Subcutaneous adipose tissue (tissue), 4 donors: ENCODE measurements around the gene D2HGDH. TPM values are rescaled to one million over a fixed set of nuclear protein-coding genes. Genes with fewer than 3 reads are reported as not detected.

Source experiments
- CTCF ChIP-seq: fragments of 450-650 bp; IDR thresholded peaks from one replicate; pipeline ENCODE4 v1.5.1; 2016; ENCODE audit warnings: low read depth, mild to moderate bottlenecking, control low read depth, antibody characterized with exemption, moderate library complexity
- total RNA-seq, 4 donors: library from RNA; depleted of rRNA; stranded (reverse); fragments of >200 nt; gene quantifications; one replicate each; pipeline ENCODE4 v1.1.0, GENCODE V29; 2016

Gene D2HGDH
- total RNA-seq, 4 donors from 2014 or later = 12.1 to 44.3 (median 13.4) TPM

- no peak for TF ChIP-seq CTCF
Observed at GRCh38 chr2:241720099-241720498, 14.3 kb upstream of the D2HGDH start.

- no peak for TF ChIP-seq CTCF
Observed at GRCh38 chr2:241720560-241720959, 13.9 kb upstream of the D2HGDH start.

GRCh38 chr2:241721852-241722251, 12.6 kb upstream of the D2HGDH start:
- no peak for TF ChIP-seq CTCF

GRCh38 chr2:241722896-241723454, 11.5 kb upstream of the D2HGDH start:
- TF ChIP-seq CTCF = no peak

- no peak for TF ChIP-seq CTCF
Observed at GRCh38 chr2:241724259-241724974, 10.0 kb upstream of the D2HGDH start.

- TF ChIP-seq CTCF = no peak
Observed at GRCh38 chr2:241724975-241725870, 9.2 kb upstream of the D2HGDH start.

GRCh38 chr2:241726459-241726858, 8.0 kb upstream of the D2HGDH start:
- TF ChIP-seq CTCF = no peak
